MG63 (cell line): ENCODE measurements around the gene ZNF609. TPM values are rescaled to one million over a fixed set of nuclear protein-coding genes. Genes with fewer than 3 reads are reported as not detected.

ENCODE experiments used
- DNase-seq: peaks from one replicate; pipeline ENCODE4 v3.0.0-alpha.2; 2020
- H3K27me3 ChIP-seq: fragments of 250-450 bp; sonication (Bioruptor Pico); 2 replicates; pipeline ENCODE4 v1.5.1; 2020; ENCODE audit warnings: mild to moderate bottlenecking, moderate library complexity
- H3K36me3 ChIP-seq: fragments of 250-450 bp; sonication (Bioruptor Pico); 2 replicates; pipeline ENCODE4 v1.5.1; 2020; ENCODE audit warnings: mild to moderate bottlenecking, moderate library complexity
- H3K4me3 ChIP-seq: fragments of 250-450 bp; sonication (Bioruptor Pico); 2 replicates; pipeline ENCODE4 v1.5.1; 2020; ENCODE audit warnings: mild to moderate bottlenecking, moderate library complexity
- H3K9me3 ChIP-seq: fragments of 250-450 bp; sonication (Bioruptor Pico); 2 replicates; pipeline ENCODE4 v1.5.1; 2020; ENCODE audit warnings: mild to moderate bottlenecking, moderate library complexity
- total RNA-seq: library from RNA; depleted of rRNA; stranded (reverse); fragments of >200 nt; shearing (Covaris generic); gene quantifications from 2 replicates; pipeline ENCODE4 v1.2.3, GENCODE V29; 2014; ENCODE audit warnings: low replicate concordance

ZNF609 gene
- total RNA-seq, 1 experiment from 2014 or later, result 7.1 TPM

DNA sequence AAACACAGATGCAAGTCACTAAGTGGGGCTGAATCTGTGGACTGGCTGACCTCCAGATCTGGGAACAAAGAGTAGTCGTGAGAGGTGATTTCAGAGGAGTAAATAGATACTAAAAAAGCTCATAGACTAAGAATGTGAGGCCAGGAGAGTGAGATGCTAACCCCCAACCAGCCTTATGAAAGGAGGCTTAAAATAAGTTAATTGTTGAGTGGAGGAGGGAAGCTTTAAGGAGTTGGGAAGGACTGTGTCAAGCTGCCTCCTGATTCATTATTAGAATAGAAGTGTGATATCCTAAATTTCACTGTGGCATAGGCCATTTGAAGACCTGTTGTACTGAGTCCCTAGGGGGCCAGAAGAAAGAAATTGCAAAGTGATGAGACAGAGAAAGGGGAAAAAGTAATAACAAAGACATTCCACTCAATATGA, 207.4 kb downstream of the ZNF609 start:
- Histone ChIP-seq H3K36me3 (no peaks in the 10 kb centered on the region; the same call in none of the 2 replicates), H3K9me3 (no peaks in the 10 kb centered on the region), H3K4me3 (no peak overlapping the region), H3K27me3 (no peaks in the 10 kb centered on the region)
- no peak for DNase-seq

DNA sequence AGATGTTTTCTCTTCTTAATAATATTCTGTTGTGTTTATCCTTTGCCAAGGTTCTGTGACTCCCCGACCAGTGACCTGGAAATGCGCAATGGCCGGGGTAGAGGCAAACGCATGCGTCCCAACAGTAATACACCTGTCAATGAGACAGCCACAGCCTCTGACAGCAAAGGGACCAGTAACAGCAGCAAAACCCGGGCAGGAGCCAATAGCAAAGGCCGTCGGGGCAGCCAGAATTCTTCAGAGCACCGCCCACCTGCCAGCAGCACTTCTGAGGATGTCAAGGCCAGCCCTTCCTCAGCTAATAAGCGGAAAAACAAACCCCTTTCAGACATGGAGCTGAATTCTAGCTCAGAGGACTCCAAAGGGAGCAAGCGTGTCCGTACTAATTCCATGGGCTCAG, 213.5 kb downstream of the ZNF609 start:
- no peak for DNase-seq
- Histone ChIP-seq H3K36me3 (peaks cover 33% of the 10 kb centered on the region), H3K9me3 (no peaks in the 10 kb centered on the region), H3K4me3 (no peak overlapping the region), H3K27me3 (no peaks in the 10 kb centered on the region)

GRCh38 chr15:64678126-64678819, 217.9 kb downstream of the ZNF609 start:
- Histone ChIP-seq H3K27me3 (no peaks in the 10 kb centered on the region), H3K4me3 (no peak overlapping the region), H3K36me3 (peaks cover 65% of the 10 kb centered on the region), H3K9me3 (no peaks in the 10 kb centered on the region)
- DNase-seq, result no peak

- Histone ChIP-seq H3K9me3 (no peaks in the 10 kb centered on the region), H3K27me3 (no peaks in the 10 kb centered on the region)
Measured at GRCh38 chr15:64680097-64680496, 219.7 kb downstream of the ZNF609 start.

DNA sequence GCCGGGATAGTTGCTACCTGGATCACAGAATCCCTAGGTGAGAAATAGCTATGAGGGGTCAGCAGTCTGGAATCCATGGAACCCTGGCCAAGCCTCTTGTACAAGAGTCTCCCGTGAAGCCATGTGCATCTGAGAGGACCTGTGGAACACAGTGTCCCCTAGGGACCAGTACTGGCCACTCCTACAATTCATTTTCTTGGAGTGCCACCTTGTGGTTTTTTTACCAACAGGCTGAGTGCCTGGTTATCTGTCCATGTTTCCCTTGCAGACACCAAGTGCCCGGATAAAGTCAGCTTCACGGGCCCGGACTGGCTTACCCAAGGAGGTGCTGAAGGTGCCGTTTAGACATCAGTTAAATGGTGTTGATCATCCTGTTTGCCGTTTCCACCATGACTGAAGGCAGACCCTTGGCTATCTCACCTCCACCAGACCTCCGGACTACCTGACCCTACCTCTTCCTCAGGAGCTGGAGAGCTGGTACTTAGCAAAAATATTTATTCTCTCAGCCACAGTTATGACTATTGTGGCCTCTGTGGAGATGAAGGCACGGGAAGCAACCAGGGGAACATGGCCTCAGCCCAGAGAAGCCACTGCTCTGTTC, 221.1 kb downstream of the ZNF609 start:
- no peak overlapping the region for H3K4me3 ChIP-seq
- H3K27me3 ChIP-seq, result no peaks in the 10 kb centered on the region
- DNase-seq, result peak; percentile 24
- no peaks in the 10 kb centered on the region for H3K9me3 ChIP-seq
- H3K36me3 ChIP-seq, result peaks cover 67% of the 10 kb centered on the region

More at GRCh38 chr15:64680097-64680496, 219.7 kb downstream of the ZNF609 start:
- Histone ChIP-seq H3K4me3 (no peak overlapping the region), H3K36me3 (peaks cover 59% of the 10 kb centered on the region)
- DNase-seq, result no peak

DNA sequence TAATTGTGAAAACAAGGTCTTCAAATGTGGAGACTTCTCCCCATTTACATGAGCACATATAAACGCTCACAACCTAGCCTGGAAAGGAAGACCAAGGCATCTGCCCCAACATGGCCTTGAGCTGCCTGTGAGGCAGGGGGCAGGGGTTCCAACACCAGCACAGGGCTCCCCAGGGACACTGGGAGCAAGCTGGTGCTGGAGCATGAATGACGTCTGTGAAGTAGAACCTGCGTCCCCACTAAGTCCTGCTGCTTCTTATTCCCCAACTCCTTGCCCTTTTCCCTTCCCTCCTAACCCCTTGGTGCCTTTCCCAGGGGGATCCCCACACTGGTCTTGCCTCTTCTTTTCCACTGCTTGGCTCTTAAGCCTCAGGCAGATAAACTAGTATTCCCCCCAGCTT, 221.9 kb downstream of the ZNF609 start:
- H3K27me3 ChIP-seq, result no peaks in the 10 kb centered on the region
- DNase-seq, result no peak
- no peak overlapping the region for H3K4me3 ChIP-seq
- no peaks in the 10 kb centered on the region for H3K9me3 ChIP-seq
- peaks cover 69% of the 10 kb centered on the region for H3K36me3 ChIP-seq

DNA sequence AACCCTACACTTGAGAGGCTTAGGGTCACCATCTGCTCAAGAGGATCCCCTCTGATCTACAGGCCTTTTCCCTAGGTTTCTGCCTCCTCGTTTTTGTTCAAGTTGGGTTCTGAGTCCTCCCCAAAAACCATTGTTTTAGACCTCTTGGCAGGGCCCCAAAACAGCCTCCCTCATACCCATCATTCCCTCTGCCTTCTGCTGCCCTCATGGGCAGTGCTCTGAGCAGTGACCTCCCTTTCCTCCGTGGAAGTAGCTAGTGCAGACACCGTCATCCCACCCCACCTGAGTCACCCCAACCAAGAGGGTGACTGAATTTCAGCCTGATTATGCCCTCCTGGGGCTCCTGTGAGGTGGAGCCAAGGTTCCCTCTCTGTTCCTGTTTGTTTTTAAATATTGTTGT, 223.0 kb downstream of the ZNF609 start:
- no peaks in the 10 kb centered on the region for H3K27me3 ChIP-seq
- DNase-seq, result no peak

DNA sequence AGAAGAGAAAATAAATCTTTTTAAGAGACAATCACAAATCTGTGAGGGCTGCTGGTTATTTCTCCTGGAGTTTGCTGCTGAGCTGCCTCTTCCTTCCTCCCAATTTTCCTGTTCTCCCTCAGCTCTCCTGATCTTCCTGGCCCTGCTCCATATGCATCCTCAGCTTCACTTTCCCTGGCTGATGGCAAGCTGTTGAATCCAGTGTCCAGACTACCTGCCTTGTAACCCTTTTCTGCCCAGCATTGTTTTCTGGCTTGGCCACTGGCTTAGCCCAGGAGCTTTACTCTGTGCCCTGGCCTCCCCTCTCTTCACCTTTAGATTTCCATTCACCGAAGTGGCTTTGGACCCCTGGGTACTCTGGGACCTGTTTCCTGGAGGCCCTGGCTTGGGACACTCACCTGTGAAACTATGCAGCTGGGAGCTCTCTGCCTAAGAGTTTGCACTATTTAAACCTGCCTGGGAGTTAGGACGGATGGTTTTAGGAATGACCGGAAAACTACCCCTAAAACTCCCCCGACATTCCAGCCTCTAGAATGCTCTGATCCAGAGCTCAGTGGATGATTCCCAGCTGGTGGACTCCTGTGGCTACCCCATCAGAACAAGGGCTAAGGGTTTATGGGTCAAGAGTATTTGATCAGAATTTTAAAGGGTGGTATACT, 225.0 kb downstream of the ZNF609 start:
- Histone ChIP-seq H3K36me3 (peaks cover 76% of the 10 kb centered on the region), H3K9me3 (no peaks in the 10 kb centered on the region), H3K27me3 (no peaks in the 10 kb centered on the region), H3K4me3 (no peak overlapping the region)
- no peak for DNase-seq

More for the DNA sequence above, 223.0 kb downstream of the ZNF609 start:
- H3K36me3 ChIP-seq, result peaks cover 74% of the 10 kb centered on the region
- no peaks in the 10 kb centered on the region for H3K9me3 ChIP-seq
- no peak overlapping the region for H3K4me3 ChIP-seq

GRCh38 chr15:64686130-64686735, 225.9 kb downstream of the ZNF609 start:
- no peaks in the 10 kb centered on the region for H3K27me3 ChIP-seq
- DNase-seq, result no peak
- no peak overlapping the region for H3K4me3 ChIP-seq
- H3K9me3 ChIP-seq, result no peaks in the 10 kb centered on the region
- H3K36me3 ChIP-seq, result peaks cover 79% of the 10 kb centered on the region

GRCh38 chr15:64687172-64687571, 226.8 kb downstream of the ZNF609 start:
- Histone ChIP-seq H3K9me3 (no peaks in the 10 kb centered on the region), H3K36me3 (peaks cover 81% of the 10 kb centered on the region), H3K4me3 (no peak overlapping the region), H3K27me3 (no peaks in the 10 kb centered on the region)
- DNase-seq, result no peak

- Histone ChIP-seq H3K27me3 (no peaks in the 10 kb centered on the region), H3K36me3 (peaks cover 80% of the 10 kb centered on the region), H3K9me3 (no peaks in the 10 kb centered on the region), H3K4me3 (no peak overlapping the region)
- DNase-seq, result no peak
Measured at GRCh38 chr15:64687688-64688087, 227.3 kb downstream of the ZNF609 start.

DNA sequence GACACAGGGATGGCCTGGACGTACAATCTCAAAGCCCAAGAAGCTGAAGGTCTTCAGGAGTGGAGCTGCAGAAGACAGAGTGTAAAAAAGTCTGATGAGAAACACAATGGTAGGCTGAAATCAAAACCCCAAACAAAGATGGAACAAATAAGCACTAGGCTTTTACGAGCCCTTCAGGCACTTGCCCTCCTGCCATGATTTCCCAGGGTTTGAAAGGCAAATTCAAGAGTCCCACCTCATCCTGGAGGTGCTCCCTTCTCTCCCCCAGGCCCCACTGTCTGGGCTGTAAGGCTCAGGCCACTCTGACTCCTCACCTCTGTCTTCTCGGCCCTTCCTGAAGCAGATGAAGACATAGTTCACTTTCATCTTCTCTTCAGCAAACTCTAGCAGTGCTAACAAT, 228.4 kb downstream of the ZNF609 start:
- Histone ChIP-seq H3K4me3 (no peak overlapping the region), H3K27me3 (no peaks in the 10 kb centered on the region), H3K36me3 (peaks cover 79% of the 10 kb centered on the region), H3K9me3 (no peaks in the 10 kb centered on the region)
- no peak for DNase-seq

DNA sequence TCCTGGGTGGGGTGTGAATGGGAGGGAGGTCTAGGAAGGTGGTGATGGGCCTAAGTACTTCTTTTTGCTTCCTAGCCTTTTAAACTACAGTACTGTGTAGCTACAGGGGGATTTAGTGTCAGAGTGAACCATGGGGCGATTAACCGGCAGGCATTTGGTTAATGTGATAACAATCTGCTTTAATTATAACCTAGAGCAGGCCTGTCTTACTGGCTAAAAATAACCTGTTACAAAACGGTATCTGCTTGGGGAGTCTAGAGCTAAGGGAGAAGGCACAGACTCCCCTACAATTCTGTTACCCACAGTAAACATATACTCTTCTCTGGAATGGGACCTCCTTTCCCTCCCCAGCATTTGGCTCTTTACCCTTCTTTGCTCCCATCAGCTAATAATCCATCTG, 229.6 kb downstream of the ZNF609 start:
- Histone ChIP-seq H3K9me3 (no peaks in the 10 kb centered on the region), H3K27me3 (no peaks in the 10 kb centered on the region), H3K36me3 (peaks cover 80% of the 10 kb centered on the region), H3K4me3 (no peak overlapping the region)
- DNase-seq, result no peak

DNA sequence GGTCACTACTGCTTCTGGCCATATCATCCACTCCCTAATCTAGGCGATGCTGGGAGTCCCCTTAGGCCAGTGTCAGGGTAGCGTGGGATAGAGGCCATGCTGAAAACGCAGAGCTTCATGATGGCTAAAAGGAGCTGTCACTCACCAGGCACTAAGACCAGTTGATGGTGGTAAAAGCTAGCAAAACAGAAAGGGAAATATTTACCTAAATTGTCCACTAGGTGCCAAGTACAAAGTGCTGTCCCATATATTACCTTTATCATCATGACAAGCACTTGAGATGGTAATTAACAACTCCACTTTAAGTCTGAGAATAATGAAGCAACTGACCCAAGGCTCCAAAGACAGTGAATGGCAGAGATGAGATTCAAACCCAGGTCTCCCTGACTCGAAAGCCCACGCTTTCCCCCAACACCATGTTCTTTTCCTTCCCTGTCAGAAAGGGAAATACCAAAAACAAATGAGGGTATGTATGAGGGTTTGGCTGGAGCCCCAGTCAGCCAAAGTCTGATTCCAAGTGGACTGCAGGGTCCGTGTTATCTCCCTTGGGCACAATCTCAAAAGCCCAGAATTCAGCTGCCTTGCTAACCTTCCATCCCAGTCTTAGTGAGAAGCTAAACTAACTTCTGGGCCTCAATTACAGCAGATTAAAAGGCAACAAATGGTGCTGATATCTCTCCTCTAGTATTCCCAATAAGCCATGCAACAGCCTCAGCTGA, 230.4 kb downstream of the ZNF609 start:
- DNase-seq, result no peak
- Histone ChIP-seq H3K27me3 (no peaks in the 10 kb centered on the region), H3K4me3 (no peak overlapping the region), H3K36me3 (peaks cover 79% of the 10 kb centered on the region), H3K9me3 (no peaks in the 10 kb centered on the region)

DNA sequence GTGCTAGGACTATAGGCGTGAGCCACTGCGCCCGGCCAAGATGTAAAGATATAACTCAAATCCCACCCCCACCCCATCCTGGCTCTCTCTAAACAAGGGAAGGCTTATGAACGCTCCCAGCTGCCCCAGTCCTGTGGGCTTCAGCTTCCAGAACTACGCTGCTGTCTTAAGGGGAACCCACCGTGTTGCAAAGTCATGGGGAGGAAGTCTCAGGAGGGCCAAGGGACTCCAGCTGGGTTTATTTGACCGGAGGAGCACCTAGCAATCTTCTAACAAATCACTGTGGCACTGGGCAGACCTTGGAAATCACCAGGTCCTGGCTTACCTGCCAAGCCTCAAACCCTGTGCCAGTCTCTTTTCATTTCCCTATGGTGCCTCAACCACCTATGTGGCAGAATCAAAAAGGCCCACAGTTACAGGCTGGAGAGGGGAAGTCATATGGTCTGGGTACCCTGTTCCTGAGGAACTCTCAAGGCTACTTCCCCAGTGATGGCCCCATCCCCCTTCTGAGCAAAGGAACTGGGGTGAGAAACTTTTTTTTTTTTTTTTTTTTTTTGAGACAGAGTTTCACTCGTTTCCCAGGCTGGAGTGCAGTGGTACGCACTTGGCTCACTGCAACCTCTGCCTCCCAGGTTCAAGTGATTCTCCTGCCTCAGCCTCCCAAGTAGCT, 231.7 kb downstream of the ZNF609 start:
- Histone ChIP-seq H3K27me3 (no peaks in the 10 kb centered on the region), H3K9me3 (no peaks in the 10 kb centered on the region), H3K4me3 (no peak overlapping the region), H3K36me3 (peaks cover 77% of the 10 kb centered on the region)
- no peak for DNase-seq

DNA sequence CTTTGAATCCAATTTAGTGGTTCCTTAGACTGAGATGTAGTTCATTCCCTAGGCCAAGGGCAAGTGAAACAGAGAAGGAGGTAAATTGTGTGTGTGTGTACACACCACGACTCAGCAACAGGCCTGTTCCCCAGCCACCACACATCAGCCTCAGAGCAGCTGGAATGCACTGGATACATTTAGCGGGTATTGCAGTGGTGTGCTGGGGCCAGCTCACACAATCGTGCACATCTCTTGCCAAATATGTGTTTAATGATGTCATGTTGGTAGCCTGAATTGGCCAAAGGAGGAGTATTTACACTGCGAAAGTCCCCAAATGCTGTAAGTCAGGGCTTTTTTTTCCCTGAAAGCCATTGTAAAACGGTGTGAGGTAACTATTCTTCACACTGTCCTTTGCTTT, 232.8 kb downstream of the ZNF609 start:
- Histone ChIP-seq H3K36me3 (peaks cover 67% of the 10 kb centered on the region), H3K27me3 (no peaks in the 10 kb centered on the region), H3K9me3 (no peaks in the 10 kb centered on the region), H3K4me3 (no peak overlapping the region)
- peak; percentile 81 for DNase-seq
